GM19463 (cell line): ENCODE results near the gene ZNF44.
A peak's percentile ranks its signal among the peaks of the same experiment; 100 is the strongest.
"Not testable (repeated sequence)": the region's sequence is repeated elsewhere in the genome, so short reads cannot be mapped to it uniquely, and the experiment has no call there.

Experiments used
- ATAC-seq: cut with Tn5 transposase; IDR thresholded peaks from one replicate; pipeline ENCODE4 v1.9.1; 2021; ENCODE audit warnings: mild to moderate bottlenecking, moderate library complexity; ENCODE audit not compliant: unreplicated experiment

The ZNF44 gene

GRCh38 chr19:12294249-12295158 lies at the start of gene ZNF44:
ZNF44 (minus strand) TSS chr19:12294883; CDS start chr19:12294694, 189 bp downstream.
- ATAC-seq = peak; percentile 88

- ATAC-seq = peak; percentile 94
Observed at GRCh38 chr19:12333162-12334159, 38.8 kb upstream of the ZNF44 start, which contains the start of gene ZNF563. ZNF563 (minus strand) TSS chr19:12333633; CDS start chr19:12333482, 151 bp downstream.

GRCh38 chr19:12331211-12331941 lies 36.7 kb upstream of the ZNF44 start:
- peak; percentile 38 for ATAC-seq

GRCh38 chr19:12330340-12330739 lies 35.7 kb upstream of the ZNF44 start:
- ATAC-seq = no peak

- ATAC-seq = no peak
Observed at GRCh38 chr19:12325690-12326089, 31.0 kb upstream of the ZNF44 start.

GRCh38 chr19:12318782-12319413 lies 24.2 kb upstream of the ZNF44 start:
- no peak for ATAC-seq

- no peak for ATAC-seq
Observed at GRCh38 chr19:12314553-12314952, 19.9 kb upstream of the ZNF44 start.

- not testable (repeated sequence) for ATAC-seq
Observed at GRCh38 chr19:12308891-12309290, 14.2 kb upstream of the ZNF44 start.

- no peak for ATAC-seq
Observed at GRCh38 chr19:12295191-12295590, 508 bp upstream of the ZNF44 start.

GRCh38 chr19:12293777-12294248 lies 870 bp downstream of the ZNF44 start:
- ATAC-seq = peak; percentile 62

GRCh38 chr19:12289790-12290065 lies 5.0 kb downstream of the ZNF44 start:
- ATAC-seq = no peak

GRCh38 chr19:12287958-12288500 lies 6.7 kb downstream of the ZNF44 start:
- ATAC-seq = no peak

GRCh38 chr19:12284631-12285030 lies 10.1 kb downstream of the ZNF44 start:
- ATAC-seq = no peak

- no peak for ATAC-seq
Observed at GRCh38 chr19:12284226-12284625, 10.5 kb downstream of the ZNF44 start.

GRCh38 chr19:12278713-12279112 lies 16.0 kb downstream of the ZNF44 start:
- ATAC-seq = no peak

GRCh38 chr19:12272980-12273901 lies 21.4 kb downstream of the ZNF44 start:
- ATAC-seq = no peak

GRCh38 chr19:12272386-12272785 lies 22.3 kb downstream of the ZNF44 start:
- no peak for ATAC-seq

- ATAC-seq = no peak
Observed at GRCh38 chr19:12270854-12271253, 23.8 kb downstream of the ZNF44 start.
